HG02610 (cell line): ENCODE measurements around the gene TJP2.

Experiments
- ATAC-seq: cut with Tn5 transposase; IDR thresholded peaks from one replicate; pipeline ENCODE4 v1.9.1; 2021; ENCODE audit warnings: mild to moderate bottlenecking, moderate library complexity; ENCODE audit not compliant: unreplicated experiment

The TJP2 gene

DNA sequence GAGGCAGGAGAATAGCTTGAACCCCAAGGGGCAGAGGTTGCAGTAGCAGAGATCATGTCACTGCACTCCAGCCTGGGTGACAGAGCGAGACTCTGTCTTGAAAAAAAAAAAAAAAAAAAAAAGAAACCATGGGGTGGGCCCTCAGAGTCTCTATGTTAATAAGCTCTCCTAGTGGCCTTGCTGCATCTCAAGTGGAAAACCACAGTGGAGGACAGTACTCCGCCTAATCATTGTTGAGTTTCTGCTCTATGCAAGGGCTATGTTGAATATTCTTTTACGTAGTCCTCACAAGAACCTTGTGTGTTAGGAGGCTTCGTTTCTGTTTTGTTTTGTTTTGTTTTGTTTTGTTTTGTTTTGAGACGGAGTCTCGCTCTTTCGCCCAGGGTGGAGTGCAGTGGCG is 48.9 kb downstream of the TJP2 start:
- ATAC-seq = no peak

DNA sequence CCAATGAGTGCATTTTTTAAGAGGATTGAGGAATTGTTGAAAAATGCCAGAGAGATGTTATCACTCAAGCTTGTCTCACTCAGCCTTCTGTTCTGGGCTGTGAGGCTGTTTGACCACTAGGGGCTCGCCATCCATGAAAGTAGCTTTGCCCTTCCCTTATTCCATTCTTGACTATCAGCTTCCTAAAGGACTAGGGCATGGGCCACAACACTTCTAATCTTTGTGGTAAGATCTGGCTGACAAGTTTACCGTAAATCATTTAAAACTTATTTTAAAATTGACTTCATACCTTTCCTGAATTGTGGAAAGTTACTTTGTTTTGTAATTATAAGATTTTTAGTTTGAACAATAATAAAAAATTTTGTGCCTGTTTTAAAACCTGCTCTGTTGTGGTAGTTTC is 49.5 kb downstream of the TJP2 start:
- ATAC-seq = no peak

DNA sequence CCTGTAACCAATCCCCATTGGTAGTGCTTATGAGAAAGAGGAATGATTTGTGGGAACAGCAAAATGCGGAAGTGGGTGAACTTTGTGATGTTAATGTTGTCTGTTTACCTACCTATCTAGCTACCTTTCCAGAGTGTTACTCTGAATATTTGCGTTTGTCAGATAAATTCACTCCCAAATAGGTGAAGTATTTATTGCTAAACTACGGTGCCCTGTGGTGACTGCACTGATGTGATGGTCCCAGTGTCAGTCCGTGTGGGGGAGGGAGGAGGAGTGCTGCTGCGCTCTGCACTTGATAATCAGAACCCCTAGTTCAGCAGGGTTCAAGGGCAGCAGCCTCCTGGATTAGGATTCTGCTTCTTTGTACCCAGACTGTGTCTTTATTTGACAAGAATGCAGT is 55.3 kb downstream of the TJP2 start:
- ATAC-seq = no peak

GRCh38 chr9:69232135-69232534 is 58.1 kb downstream of the TJP2 start:
- no peak for ATAC-seq

GRCh38 chr9:69234683-69235082 is 60.6 kb downstream of the TJP2 start:
- no peak for ATAC-seq

- ATAC-seq = no peak
Measured at GRCh38 chr9:69236188-69236587, 62.1 kb downstream of the TJP2 start.

- no peak for ATAC-seq
Measured at GRCh38 chr9:69237702-69238295, 63.7 kb downstream of the TJP2 start.

GRCh38 chr9:69243116-69243515 is 69.0 kb downstream of the TJP2 start:
- ATAC-seq = no peak

DNA sequence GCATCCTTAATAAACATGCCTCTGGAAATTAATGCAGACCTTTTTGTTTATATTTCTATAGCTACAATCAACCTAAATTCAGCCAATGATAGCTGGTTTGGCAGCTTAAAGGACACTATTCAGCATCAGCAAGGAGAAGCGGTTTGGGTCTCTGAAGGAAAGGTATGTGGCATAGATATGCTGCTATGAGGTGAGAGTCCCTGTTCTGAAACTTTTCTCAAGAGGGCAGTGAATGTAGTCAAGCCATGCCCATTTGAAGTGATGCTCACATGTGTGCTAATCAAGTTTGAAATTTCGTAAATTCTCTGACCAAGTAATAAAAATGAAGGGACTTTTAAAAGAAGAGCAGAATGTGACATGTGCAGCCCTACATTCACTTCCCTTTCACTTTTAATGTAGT is 72.6 kb downstream of the TJP2 start:
- no peak for ATAC-seq

GRCh38 chr9:69248005-69248404 is 73.9 kb downstream of the TJP2 start:
- no peak for ATAC-seq

GRCh38 chr9:69249337-69249736 is 75.3 kb downstream of the TJP2 start:
- no peak for ATAC-seq

DNA sequence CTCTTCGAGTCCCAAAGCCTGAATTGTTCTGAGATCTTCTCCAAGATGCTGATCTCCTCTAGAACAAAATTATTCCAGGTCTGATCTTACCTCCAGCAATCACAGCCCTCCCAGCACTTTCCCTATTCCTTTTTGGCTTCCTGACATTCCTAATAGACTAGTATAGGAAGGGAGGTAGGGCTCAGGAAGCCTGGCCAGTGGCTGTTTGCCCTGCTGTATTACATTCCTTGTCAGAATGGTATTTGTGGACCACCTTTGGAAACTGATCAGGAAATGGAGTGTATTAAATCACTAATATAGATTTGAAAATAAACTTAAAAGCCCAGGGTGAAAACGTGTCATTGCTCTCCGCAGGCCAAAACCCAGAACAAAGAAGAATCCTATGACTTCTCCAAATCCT is 76.6 kb downstream of the TJP2 start:
- ATAC-seq = no peak

- ATAC-seq = no peak
Measured at GRCh38 chr9:69252436-69252835, 78.4 kb downstream of the TJP2 start.

GRCh38 chr9:69253057-69253456 is 79.0 kb downstream of the TJP2 start:
- no peak for ATAC-seq

- ATAC-seq = no peak
Measured at GRCh38 chr9:69254223-69254622, 80.1 kb downstream of the TJP2 start.

DNA sequence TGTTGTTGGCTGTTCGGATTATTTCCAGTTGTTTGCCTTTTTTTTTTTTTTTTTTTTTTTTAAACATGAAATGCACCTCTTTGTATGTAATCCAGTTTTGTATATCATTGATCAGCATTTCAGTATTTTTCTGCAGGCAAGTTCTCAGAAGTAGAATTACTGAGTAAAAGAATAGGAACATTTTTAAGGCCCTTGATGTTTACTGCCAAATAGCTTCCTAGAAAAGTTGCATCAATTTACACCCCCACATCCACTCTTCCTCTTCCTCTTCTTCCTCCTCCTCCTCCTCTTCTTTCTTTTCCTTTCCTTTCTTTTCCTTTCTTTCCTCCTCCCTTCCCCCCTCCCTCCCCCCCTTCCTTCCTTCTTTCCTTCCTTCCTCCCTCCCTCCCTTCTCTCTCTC is 81.5 kb downstream of the TJP2 start:
- no peak for ATAC-seq

DNA sequence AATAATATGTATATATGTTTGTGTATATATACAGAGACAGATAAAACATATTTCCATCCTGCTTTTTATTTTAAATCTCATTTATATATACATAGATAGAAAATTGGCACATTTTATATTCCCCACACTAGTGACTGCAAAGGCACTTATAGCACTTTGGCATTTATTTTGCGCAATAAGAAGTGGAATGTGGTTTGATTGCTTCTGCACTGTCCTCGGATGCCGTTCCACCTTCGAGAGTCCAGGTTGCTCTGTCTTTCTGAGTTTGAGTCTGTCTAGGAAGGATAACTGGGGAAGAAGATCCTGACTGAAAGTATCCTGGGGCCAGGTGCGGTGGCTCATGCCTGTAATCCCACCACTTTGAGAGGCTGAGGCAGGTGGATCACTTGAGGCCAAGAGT is 84.5 kb downstream of the TJP2 start:
- no peak for ATAC-seq

GRCh38 chr9:69260161-69260560 is 86.1 kb downstream of the TJP2 start:
- no peak for ATAC-seq

DNA sequence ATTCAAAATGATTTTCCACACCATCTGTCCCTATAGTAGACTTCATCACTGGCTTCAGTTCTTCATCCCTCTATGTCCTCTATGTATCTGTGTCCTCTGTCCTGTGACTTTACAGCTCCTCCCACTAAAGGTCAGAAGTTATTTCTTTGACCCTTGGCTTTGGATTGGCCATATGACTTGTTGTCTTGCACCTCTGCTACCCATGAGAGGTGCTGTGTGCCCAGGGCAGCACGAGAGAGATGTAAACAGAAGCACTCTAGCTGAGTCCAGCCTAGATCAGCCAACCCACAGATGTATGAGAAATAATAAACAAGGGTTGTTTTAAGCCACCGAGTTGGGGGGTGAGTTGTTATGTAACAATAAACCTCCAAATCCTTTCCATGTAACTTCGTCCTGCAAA is 87.6 kb downstream of the TJP2 start:
- ATAC-seq = no peak

GRCh38 chr9:69264526-69264925 is 90.4 kb downstream of the TJP2 start:
- ATAC-seq = no peak

GRCh38 chr9:69265891-69266290 is 91.8 kb downstream of the TJP2 start:
- ATAC-seq = no peak

DNA sequence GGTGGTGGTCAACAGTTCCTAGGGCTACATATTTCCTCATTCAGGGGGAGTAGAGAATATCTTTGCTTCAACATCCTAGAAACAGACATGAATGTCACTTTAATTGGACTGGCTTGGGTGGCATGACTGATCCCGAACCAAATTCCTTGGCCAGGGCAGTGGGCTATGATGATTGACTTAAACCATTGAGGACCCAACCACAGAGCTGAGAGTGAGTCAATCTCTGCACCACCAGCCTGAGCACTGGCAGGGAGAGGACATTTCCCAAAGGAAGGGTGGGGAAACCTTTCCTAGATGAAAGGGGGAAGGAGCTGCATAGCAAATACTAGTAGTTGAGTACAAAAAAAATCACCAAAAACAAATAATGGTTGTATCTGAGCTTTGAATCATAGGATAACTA is 98.1 kb downstream of the TJP2 start:
- no peak for ATAC-seq

- no peak for ATAC-seq
Measured at GRCh38 chr9:69273161-69273560, 99.1 kb downstream of the TJP2 start.

GRCh38 chr9:69276775-69277174 is 102.7 kb downstream of the TJP2 start:
- no peak for ATAC-seq
